PC-9 (cell line): Measurements from ENCODE around the gene CCER1.

Experiments
- CTCF ChIP-seq: fragments of 200-600 bp; sonication (generic); conservative IDR thresholded peaks from 2 replicates; pipeline ENCODE4 v1.6.1; 2017; ENCODE audit warnings: mixed run types, antibody characterized with exemption, mild to moderate bottlenecking, moderate library complexity
- EZH2 ChIP-seq: fragments of 200-600 bp; sonication (generic); IDR thresholded peaks from 2 replicates; pipeline ENCODE4 v1.8.0; 2017; ENCODE audit warnings: antibody characterized with exemption, low read depth

DNA sequence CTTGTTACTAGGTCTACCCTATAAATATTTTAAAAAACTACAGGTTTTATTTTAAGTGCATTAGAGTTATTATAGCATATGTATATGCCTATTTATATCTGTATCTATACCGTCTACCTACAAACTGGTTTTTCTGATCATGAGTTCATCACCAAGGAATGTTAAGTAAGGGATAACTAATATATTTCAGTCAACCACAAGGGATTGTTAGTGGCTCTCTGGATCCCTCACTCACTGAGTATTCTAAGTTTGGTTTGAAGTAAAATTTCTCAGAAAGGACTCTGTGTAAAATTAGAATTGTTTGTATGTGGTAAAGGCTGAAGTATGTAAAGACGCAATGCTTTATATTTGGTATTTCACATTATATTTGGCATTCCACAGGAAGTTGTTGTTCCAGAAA is 45.0 kb upstream of the CCER1 start:
- TF ChIP-seq CTCF: no peak
- TF ChIP-seq EZH2: no peak
